Measurements from ENCODE around the gene SDHAF4.
"Not testable (repeated sequence)": the region's sequence is repeated elsewhere in the genome, so short reads cannot be mapped to it uniquely, and the experiment has no call there.

DNA sequence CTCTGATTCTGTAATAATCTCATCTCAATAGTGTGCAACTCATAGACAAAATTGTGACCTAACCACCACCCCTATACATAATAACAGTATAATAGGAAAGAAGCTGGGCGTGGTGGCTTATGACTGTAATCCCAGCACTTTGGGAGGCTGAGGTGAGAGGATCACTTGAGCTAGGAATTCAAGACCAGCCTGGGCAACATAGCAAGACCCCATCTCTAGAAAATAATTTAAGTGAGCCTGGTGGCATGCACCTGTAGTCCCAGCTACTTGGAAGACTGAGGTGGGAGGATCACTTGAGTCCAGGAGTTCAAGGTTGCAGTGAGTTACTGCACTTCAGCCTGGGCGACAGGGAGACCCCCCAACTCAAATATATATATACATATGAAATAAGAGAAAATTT, 4.3 kb upstream of the SDHAF4 start:
- TF ChIP-seq, protein P1, sequence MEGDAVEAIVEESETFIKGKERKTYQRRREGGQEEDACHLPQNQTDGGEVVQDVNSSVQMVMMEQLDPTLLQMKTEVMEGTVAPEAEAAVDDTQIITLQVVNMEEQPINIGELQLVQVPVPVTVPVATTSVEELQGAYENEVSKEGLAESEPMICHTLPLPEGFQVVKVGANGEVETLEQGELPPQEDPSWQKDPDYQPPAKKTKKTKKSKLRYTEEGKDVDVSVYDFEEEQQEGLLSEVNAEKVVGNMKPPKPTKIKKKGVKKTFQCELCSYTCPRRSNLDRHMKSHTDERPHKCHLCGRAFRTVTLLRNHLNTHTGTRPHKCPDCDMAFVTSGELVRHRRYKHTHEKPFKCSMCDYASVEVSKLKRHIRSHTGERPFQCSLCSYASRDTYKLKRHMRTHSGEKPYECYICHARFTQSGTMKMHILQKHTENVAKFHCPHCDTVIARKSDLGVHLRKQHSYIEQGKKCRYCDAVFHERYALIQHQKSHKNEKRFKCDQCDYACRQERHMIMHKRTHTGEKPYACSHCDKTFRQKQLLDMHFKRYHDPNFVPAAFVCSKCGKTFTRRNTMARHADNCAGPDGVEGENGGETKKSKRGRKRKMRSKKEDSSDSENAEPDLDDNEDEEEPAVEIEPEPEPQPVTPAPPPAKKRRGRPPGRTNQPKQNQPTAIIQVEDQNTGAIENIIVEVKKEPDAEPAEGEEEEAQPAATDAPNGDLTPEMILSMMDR (conservative IDR thresholded peaks at IDR 0.05; ENCODE audit: low read depth, low read length) = not testable (repeated sequence)
- TF ChIP-seq EZH2 (IDR thresholded peaks at IDR 0.05; ENCODE audit: borderline replicate concordance, low read depth, low read length, poor library complexity, severe bottlenecking) = not testable (repeated sequence)
